ENCODE measurements around the gene DCST1.

The DCST1 gene

DNA sequence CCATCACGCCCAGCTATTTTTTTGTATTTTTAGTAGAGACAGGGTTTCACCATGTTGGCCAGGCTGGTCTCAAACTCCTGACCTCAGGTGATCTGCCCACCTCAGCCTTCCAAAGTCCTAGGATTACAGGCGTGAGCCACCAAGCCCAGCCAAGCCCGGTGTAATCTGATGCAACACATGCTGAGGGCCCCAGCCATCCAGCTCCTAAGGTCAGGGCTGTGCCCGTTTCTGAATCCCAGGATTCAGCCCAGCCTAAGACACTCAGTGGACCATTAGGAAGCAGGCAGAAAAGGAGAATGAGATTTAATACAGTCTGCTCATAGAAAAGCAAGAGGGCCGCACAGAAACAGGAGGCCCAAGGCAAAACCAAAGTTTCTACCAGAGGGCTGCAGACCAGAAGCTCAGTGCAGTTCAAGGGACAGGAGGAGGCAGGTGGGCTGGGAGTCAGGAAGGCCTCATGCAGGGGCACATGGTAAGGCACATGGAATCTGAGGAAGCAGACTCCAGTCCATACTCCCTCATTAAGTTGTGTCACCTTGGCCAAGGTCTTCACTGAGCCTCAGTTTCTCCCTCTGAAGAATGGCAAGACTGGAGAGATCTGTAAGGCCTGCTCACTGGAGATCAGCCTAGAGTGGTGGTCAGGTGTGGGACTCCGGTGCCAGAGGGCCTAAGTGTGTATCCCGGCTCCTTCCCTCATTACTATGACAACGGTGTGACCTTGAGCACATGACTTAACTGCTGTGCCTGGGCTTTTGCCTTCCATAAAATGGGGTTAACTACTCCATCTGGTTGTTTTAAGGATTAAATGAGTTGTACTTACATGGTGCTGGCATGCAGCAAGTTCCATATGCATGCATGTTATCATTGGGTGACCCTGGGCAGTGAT is 15.1 kb downstream of the DCST1 start:
- peak overlapping the region; percentile 100 for H3K27ac ChIP-seq
- TF ChIP-seq CTCF (IDR thresholded peaks at IDR 0.05), result no peak
- no peak for TF ChIP-seq ZFX (IDR thresholded peaks at IDR 0.05; ENCODE audit: borderline replicate concordance)

DNA sequence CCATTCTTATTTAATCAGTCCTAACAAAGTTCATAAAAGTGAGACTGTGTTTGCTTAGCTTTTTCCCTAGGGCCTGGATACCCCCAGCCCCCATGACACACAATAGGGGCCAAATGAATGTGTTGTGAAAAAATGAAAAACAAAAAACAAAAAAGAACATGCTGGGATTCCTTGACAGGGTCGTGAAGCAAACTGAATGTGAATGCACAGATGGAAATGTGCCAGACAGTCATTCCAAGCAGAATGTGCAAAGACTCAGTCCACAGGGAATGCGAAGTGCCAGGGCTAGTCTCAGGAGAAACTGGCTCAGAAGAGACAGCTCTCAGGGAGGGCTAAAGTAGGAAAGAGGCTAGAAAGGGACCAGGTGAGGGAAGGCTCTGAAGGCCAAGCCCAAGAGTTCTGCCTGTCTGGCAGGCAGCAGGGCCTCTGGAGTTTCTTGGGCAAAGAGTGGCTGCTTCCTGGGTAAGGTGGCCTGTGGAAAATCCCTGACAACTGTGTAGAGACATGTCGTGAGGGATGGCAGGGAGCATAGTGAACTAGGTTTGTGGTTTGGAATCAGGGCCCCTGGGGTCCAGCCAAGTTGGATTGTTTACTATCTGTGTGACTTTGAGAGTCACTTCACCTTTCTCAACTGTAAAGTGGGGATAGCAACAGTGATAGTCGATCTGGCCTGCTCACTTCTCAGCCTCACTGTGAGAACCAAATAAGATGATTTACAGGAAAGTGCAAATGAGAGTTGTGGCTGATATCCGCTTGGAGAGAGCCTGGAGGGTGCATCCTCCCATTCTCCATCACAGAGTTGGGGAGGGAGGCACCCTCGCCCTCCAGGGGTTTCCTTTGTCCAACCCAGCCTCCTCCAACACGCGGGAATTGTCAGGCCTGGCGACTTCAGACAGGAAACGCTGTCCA is 16.3 kb downstream of the DCST1 start:
- H3K27ac ChIP-seq, result peak overlapping the region; percentile 100

GRCh38 chr1:155050560-155051341 is 17.1 kb downstream of the DCST1 start, which contains the start of gene ADAM15:
TSS of gene ADAM15 (plus strand) at chr1:155051316. CDS start at chr1:155051387, 71 bp downstream.
- peak within 1 kb of the TSS; percentile 100 for H3K27ac ChIP-seq
- TF ChIP-seq ZFX (IDR thresholded peaks at IDR 0.05; ENCODE audit: borderline replicate concordance) (no peak), CTCF (IDR thresholded peaks at IDR 0.05) (peak; percentile 99)

More for the DNA sequence above, 16.3 kb downstream of the DCST1 start:
- TF ChIP-seq ZFX (IDR thresholded peaks at IDR 0.05; ENCODE audit: borderline replicate concordance) (no peak), CTCF (IDR thresholded peaks at IDR 0.05) (no peak)

GRCh38 chr1:155051342-155051776 is 17.7 kb downstream of the DCST1 start:
- TF ChIP-seq ZFX (IDR thresholded peaks at IDR 0.05; ENCODE audit: borderline replicate concordance) (no peak), CTCF (IDR thresholded peaks at IDR 0.05) (no peak)
- peak overlapping the region; percentile 100 for H3K27ac ChIP-seq

DNA sequence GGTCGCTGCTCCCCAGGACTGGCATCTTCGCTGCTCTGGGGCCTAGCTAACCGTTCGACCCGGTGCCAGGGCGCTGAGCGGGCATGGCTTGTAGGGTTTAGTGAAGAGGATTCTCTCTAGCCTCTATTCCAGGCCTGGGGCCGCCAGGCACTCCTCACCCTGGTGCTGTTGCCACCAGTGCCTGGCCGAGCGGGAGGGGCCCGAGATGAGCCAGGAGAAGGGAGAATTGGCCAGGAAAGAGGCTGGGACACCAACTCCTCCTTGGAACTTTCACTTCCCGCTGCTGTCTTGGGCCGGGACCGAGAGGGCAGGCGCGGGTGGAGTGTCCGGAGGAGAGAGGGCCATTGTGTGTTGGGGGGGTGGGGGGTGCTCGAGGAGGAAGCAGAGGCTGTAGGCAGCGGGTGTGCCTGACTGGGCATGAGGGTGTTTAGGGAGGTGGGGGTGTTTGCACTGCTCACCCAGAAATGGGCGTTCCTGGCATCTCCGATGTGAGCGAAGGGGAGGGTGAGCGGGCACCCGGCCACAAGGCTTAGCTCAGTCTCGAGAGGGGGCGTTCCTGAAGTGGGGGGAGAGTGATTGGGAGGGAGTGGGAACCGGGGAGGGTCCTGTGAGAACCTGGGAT is 18.3 kb downstream of the DCST1 start:
- TF ChIP-seq ZFX (IDR thresholded peaks at IDR 0.05; ENCODE audit: borderline replicate concordance) (no peak), CTCF (IDR thresholded peaks at IDR 0.05) (no peak)
- peak overlapping the region; percentile 100 for H3K27ac ChIP-seq
